Fibroblast of pulmonary artery (primary cell): ENCODE results near the gene TLE4.
"Not testable (repeated sequence)": the region's sequence is repeated elsewhere in the genome, so short reads cannot be mapped to it uniquely, and the experiment has no call there.

Experiments
- DNase-seq: peaks from one replicate; pipeline ENCODE4 v3.0.0-alpha.2; 2010; ENCODE audit warnings: low read depth
- H3K4me3 ChIP-seq: replicated peaks from 2 replicates; pipeline ENCODE4 v1.5.1; 2011; ENCODE audit warnings: low read depth, mild to moderate bottlenecking, control low read depth, low read length, moderate library complexity
- CTCF ChIP-seq: IDR thresholded peaks from 2 replicates; pipeline ENCODE4 v1.5.1; 2011; ENCODE audit warnings: mild to moderate bottlenecking, control low read depth, low read length, inconsistent platforms; ENCODE audit errors: missing control alignments

The TLE4 gene

DNA sequence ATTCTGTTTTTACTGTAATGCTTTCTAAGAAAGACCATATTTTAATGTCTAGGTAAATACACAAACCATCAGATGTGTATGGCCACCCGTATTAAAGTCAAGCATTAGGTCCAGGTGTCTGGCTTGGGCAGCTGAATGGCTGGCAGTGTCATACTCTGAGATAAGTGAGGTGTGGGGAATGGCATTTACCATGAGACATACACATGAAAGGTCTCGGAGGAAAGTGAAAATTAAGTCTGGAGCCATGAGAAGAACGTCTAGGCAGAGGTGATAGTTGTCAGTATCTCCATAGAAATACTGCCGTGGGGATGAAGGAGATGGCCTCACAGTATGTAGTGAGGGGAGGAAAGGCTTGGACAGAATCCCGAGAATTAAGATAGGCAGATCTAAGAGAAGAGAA, 164.3 kb downstream of the TLE4 start:
- no peak for DNase-seq
- H3K4me3 ChIP-seq = no peak overlapping the region
- TF ChIP-seq CTCF = no peak

- H3K4me3 ChIP-seq = no peak overlapping the region
- no peak for TF ChIP-seq CTCF
- no peak for DNase-seq
Observed at GRCh38 chr9:79741381-79741780, 169.6 kb downstream of the TLE4 start.

DNA sequence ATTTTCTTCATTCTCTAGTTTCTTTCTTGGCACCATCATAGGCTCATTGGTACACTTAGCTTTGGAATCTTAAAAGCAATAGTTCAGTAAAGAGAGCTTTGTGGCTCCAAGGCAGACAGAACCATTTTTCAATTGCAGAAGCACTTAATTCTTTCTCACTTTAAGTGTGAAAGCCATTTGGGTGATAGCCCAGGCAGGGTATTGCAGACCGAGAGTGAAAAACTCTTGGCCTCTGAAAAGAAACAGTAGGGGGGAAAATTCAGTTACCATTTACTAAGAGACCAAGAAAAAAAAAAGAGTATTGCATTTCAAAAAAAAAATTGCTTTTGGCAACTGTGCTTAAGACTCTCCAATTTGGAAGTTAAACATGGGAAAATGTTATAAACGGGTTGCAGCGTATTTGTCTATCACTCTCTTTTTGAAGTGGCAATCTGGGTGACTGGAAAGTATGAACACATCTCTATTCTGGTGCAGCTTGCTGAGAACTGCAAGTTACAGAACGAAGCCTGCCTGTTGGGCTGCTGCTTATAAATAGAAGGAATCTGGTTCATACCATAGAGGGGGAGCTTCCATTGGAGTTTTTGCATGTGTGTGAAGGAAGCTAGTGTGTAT, 170.5 kb downstream of the TLE4 start:
- DNase-seq = no peak

GRCh38 chr9:79744521-79744920, 172.8 kb downstream of the TLE4 start:
- no peak overlapping the region for H3K4me3 ChIP-seq
- DNase-seq = no peak
- TF ChIP-seq CTCF = no peak

More for the DNA sequence above, 170.5 kb downstream of the TLE4 start:
- no peak for TF ChIP-seq CTCF
- no peak overlapping the region for H3K4me3 ChIP-seq

GRCh38 chr9:79745752-79746336, 174.1 kb downstream of the TLE4 start:
- TF ChIP-seq CTCF = no peak
- H3K4me3 ChIP-seq = no peak overlapping the region
- no peak for DNase-seq

GRCh38 chr9:79751895-79752466, 180.2 kb downstream of the TLE4 start:
- DNase-seq, H3K4me3 ChIP-seq: not testable (repeated sequence)

GRCh38 chr9:79756414-79756813, 184.6 kb downstream of the TLE4 start:
- TF ChIP-seq CTCF = no peak
- DNase-seq = no peak
- H3K4me3 ChIP-seq = no peak overlapping the region
